Breast epithelium (tissue), 4 donors: Measurements from ENCODE around the gene WWOX. TPM values are rescaled to one million over a fixed set of nuclear protein-coding genes. Genes with fewer than 3 reads are reported as not detected.

ENCODE experiments used
- DNase-seq, 2 donors: peaks; one replicate each; pipeline ENCODE4 v3.0.0-alpha.2; 2019; ENCODE audit warnings: low spot score in 2 of 2
- H3K27ac ChIP-seq, 2 donors: fragments of 200-600 bp; sonication (generic) in 1 of 2; one replicate each; pipeline ENCODE4 v1.5.1; 2016 to 2019; ENCODE audit warnings: mild to moderate bottlenecking in 1 of 2
- H3K27me3 ChIP-seq, 2 donors: fragments of 200-600 bp; sonication (generic) in 1 of 2; one replicate each; pipeline versions ENCODE4 v1.5.1 to v1.6.0; 2017 to 2019; ENCODE audit warnings: control low read depth in 1 of 2, mild to moderate bottlenecking in 1 of 2
- H3K36me3 ChIP-seq: fragments of 200-600 bp; one replicate; pipeline ENCODE4 v1.5.1; 2019
- H3K4me1 ChIP-seq, 2 donors: fragments of 200-600 bp; sonication (generic); one replicate each; pipeline ENCODE4 v1.5.1; 2016 to 2019; ENCODE audit warnings: control low read depth in 1 of 2
- H3K4me3 ChIP-seq, 3 donors: fragments of 200-600 bp; sonication (generic); 1 replicate in 2 of 3; 2 replicates in 1 of 3; pipeline ENCODE4 v1.5.1; 2016 to 2019; ENCODE audit warnings: mild to moderate bottlenecking in 3 of 3, moderate library complexity in 2 of 3
- H3K9me3 ChIP-seq, 2 donors: fragments of 200-600 bp; sonication (generic) in 1 of 2; one replicate each; pipeline ENCODE4 v1.5.1; 2016 to 2019; ENCODE audit warnings: control low read depth in 1 of 2
- CTCF ChIP-seq, 3 donors: fragments of 450-650 bp; IDR thresholded peaks; one replicate each; pipeline ENCODE4 v1.5.1; 2016 to 2017; ENCODE audit warnings: antibody characterized with exemption in 3 of 3, mild to moderate bottlenecking in 3 of 3, moderate library complexity in 3 of 3
- POLR2A ChIP-seq: fragments of 450-650 bp; IDR thresholded peaks from one replicate; pipeline ENCODE4 v1.6.1; 2016; ENCODE audit warnings: antibody characterized with exemption, mild to moderate bottlenecking, moderate library complexity
- POLR2AphosphoS5 ChIP-seq, 3 donors: sonication (generic); formaldehyde crosslinking; IDR thresholded peaks; one replicate each; pipeline ENCODE4 v1.6.1; 2017; ENCODE audit warnings: antibody characterized with exemption in 3 of 3
- intact Hi-C: fragments of 100-400 bp; cut with DNase I; formaldehyde crosslinking; loops from one replicate; pipeline ENCODE4 v1.15.1; 2023; ENCODE audit warnings: low total_unique reads
- total RNA-seq, 3 donors: library from RNA; depleted of rRNA; stranded (reverse); fragments of >200 nt; gene quantifications; one replicate each; pipeline ENCODE4 v1.1.0, GENCODE V29; 2016

Gene WWOX
- total RNA-seq, 3 donors from 2014 or later = 42.9 to 73.6 (median 43.4) TPM

GRCh38 chr16:79122343-79122742, 1022.9 kb downstream of the WWOX start:
- no peak for DNase-seq
- Histone ChIP-seq H3K27me3 (no peaks in the 10 kb centered on the region), H3K4me3 (no peak overlapping the region), H3K4me1 (no peaks in the 10 kb centered on the region), H3K9me3 (peaks cover 0 to under 1% of the 10 kb centered on the region in 2 donors), H3K27ac (no peak overlapping the region), H3K36me3 (no peaks in the 10 kb centered on the region)
- TF ChIP-seq CTCF (IDR thresholded peaks at IDR 0.05) = no peak
- TF ChIP-seq POLR2AphosphoS5 (IDR thresholded peaks at IDR 0.05) = no peak
- intact Hi-C loops = no loop called here

GRCh38 chr16:79124016-79124756, 1024.7 kb downstream of the WWOX start:
- no peak overlapping the region for H3K4me3 ChIP-seq
- H3K4me1 ChIP-seq = no peaks in the 10 kb centered on the region
- H3K27ac ChIP-seq = no peak overlapping the region
- TF ChIP-seq CTCF (IDR thresholded peaks at IDR 0.05) (no peak), POLR2AphosphoS5 (IDR thresholded peaks at IDR 0.05) (no peak), POLR2A (no peak)
- no peaks in the 10 kb centered on the region for H3K36me3 ChIP-seq
- H3K9me3 ChIP-seq = no peaks in the 10 kb centered on the region
- no peaks in the 10 kb centered on the region for H3K27me3 ChIP-seq
- DNase-seq = no peak
- intact Hi-C loops = no loop called here

GRCh38 chr16:79127766-79128165, 1028.3 kb downstream of the WWOX start:
- TF ChIP-seq CTCF (IDR thresholded peaks at IDR 0.05) = no peak
- TF ChIP-seq POLR2A = no peak
- no peak for TF ChIP-seq POLR2AphosphoS5 (IDR thresholded peaks at IDR 0.05)
- no peaks in the 10 kb centered on the region for H3K27me3 ChIP-seq
- H3K27ac ChIP-seq = no peak overlapping the region
- no peak overlapping the region for H3K4me3 ChIP-seq
- no peaks in the 10 kb centered on the region for H3K9me3 ChIP-seq
- intact Hi-C loops = no loop called here
- no peak for DNase-seq
- H3K36me3 ChIP-seq = no peaks in the 10 kb centered on the region
- no peaks in the 10 kb centered on the region for H3K4me1 ChIP-seq

GRCh38 chr16:79128706-79129105, 1029.3 kb downstream of the WWOX start:
- TF ChIP-seq CTCF (IDR thresholded peaks at IDR 0.05) (no peak), POLR2AphosphoS5 (IDR thresholded peaks at IDR 0.05) (no peak), POLR2A (no peak)
- no peaks in the 10 kb centered on the region for H3K27me3 ChIP-seq
- H3K4me1 ChIP-seq = no peaks in the 10 kb centered on the region
- H3K27ac ChIP-seq = no peak overlapping the region
- H3K9me3 ChIP-seq = no peaks in the 10 kb centered on the region
- H3K4me3 ChIP-seq = no peak overlapping the region
- intact Hi-C loops = no loop called here
- no peak for DNase-seq
- no peaks in the 10 kb centered on the region for H3K36me3 ChIP-seq

- intact Hi-C loops = no loop called here
- Histone ChIP-seq H3K27ac (no peak overlapping the region), H3K27me3 (no peaks in the 10 kb centered on the region), H3K4me3 (no peak overlapping the region), H3K36me3 (no peaks in the 10 kb centered on the region), H3K4me1 (no peaks in the 10 kb centered on the region), H3K9me3 (no peaks in the 10 kb centered on the region)
- TF ChIP-seq CTCF (IDR thresholded peaks at IDR 0.05) = no peak
- no peak for TF ChIP-seq POLR2A
- no peak for TF ChIP-seq POLR2AphosphoS5 (IDR thresholded peaks at IDR 0.05)
- DNase-seq = no peak
These were observed 1031.2 kb downstream of the WWOX start for GRCh38 chr16:79130616-79131015.
